Erythroblast (primary cell): Measurements from ENCODE around the gene DMWD.

Experiments used
- DNase-seq, 2 experiments: peaks; one replicate each; lab custom pipeline; 2025; lab: John Stamatoyannopoulos, UW
- GATA1 ChIP-seq: IDR thresholded peaks from 2 replicates; pipeline ENCODE4 v1.6.1; 2011; ENCODE audit warnings: low read depth, mild to moderate bottlenecking, control low read depth, low read length, moderate library complexity
- POLR2A ChIP-seq: IDR thresholded peaks from 2 replicates; pipeline ENCODE4 v1.6.1; 2011; ENCODE audit warnings: mild to moderate bottlenecking, low read length

DMWD gene

DNA sequence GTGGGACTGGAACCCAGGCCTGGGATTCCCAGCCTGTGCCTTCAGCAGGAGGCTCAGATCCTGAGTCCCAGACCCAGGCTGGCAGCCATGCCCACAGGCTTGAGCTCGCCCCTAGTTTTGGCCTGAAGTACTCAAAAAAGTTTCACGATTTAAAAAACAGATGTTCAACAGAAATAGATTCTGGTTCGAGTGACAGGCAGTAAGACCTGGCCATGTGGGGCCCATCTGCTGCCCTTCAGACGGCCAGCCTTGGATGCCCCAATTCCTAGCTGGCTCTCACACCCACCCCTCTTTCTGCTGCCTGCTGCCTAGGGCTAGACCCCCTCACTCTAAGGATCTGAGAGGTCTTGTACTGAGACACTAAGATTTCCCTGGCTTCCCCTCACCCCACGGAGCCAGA lies 7.5 kb downstream of the DMWD start:
- no peak for DNase-seq
- TF ChIP-seq POLR2A, result no peak
- no peak for TF ChIP-seq GATA1

- no peak for DNase-seq
- TF ChIP-seq GATA1, result no peak
- no peak for TF ChIP-seq POLR2A
Observed at GRCh38 chr19:45784096-45784495, 8.5 kb downstream of the DMWD start.

GRCh38 chr19:45782820-45783785 lies 9.5 kb downstream of the DMWD start:
- peak; percentile 25 for TF ChIP-seq POLR2A
- TF ChIP-seq GATA1, result no peak
- DNase-seq, result no peak

DNA sequence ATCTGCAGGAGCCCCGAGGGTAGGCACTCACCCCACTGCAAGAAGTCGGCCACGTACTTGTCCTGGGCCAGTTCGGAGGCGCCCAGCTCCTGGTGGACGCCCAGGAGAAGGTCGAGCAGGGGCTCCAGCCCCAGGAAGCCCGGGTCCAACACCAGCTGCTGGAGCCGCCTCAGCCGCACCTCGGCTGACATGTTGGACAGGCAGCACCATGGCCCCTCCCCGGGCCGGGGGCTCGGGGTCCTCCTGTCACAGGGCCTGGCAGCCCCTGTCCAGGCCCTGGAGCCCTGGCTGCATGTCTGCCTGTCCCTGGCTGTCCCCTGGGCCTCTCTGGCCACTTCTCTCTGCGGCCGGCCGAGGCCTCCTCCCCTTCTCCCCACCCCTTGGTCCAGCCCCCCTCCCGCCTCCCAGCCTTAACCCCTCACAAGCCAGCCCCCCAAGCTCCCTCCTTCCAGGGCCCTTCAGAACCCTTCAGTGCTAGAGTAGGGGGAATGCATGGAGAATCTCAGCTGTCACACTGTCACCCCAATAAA lies 10.4 kb downstream of the DMWD start, which contains the start of gene DMPK:
TSS of gene DMPK (minus strand) at position 329 of the 530 bp plus-strand sequence. CDS start at position 191, 138 bp downstream.
- no peak for TF ChIP-seq POLR2A
- no peak for TF ChIP-seq GATA1
- peak in 1 of 2 experiments; percentile 27 for DNase-seq

DNA sequence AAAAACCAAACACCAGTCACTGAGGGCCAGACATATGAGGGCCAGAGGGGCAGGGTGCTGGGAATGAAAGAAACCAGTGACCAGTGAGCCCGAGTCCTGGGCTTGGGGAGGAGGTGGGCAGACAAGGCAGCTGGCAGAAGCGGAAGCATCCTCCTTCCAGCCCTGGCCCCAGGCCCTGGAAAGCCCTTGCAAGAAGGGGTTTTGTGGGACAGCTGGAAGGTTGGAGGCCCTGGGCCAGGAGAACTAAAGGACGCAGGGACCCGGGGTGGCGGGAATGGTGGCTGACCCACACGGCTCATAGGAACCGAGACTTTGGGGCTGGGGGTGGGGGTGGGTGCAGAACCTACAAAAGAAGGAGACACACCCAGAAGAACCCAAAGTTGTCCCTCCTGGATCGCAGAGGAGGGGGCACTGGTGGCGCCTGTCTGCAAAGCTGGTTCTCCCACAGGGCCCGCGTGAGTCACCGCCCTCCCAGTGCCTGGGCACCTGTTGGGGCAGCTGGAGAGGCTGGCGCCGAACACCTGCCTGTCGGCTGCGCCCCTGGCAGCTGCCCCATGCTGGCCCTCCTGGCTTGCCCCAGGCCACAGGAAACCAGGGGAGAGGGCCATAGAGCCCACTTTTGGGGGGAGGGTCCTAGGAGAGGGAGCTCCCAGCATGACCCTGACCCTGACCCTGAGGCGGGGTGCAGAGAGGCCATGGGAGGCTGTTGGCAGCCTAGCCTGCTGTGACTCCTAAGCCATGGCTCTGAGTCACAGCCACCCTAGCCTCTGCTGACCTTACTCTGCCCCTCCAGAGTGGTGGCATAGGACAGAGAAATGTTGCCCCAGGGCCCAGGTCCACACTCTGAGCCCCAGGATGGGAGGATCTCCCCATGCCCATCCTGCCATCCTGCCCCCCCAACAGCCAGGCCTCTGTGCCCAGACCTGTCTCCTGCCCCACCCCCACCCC lies 11.2 kb downstream of the DMWD start:
- TF ChIP-seq POLR2A, result no peak
- no peak for TF ChIP-seq GATA1
- DNase-seq, result peak in 1 of 2 experiments; percentile 37

DNA sequence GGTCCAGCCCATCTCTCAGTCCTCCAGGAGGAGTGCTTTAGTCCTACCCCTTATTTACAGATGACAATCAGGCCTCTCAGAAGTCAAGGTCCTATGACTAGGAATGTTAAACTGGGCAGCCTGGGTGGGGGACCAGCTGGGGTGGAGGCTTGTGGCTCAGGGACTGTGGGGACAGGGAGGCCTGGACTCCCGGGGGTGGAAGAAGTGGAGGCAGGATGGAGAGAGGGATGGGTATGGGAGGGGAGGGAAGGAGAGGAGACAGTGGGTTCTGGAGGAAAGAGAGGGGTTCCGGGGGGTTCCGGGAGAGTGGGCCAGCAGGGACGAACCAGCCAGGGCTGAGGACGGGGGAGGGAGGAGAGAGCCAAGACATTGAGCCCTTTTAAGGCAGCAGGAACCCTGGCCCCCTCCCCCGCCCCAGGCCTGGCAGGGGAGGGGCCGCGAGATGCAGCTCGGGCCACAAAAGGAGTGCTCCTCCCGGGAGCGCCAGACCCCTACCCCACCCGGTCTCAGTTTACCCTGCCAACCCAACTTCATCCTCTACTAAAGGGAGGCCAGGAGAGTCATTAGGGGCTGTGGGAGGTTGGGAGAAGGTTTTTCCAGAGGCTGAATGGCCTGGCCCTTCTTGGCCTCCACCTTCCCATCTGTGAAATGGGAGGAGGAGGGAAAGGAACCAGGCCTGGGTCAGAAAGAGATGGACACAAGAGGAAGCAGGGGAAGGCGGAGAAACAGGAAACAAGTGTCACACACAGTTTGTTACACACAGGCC lies 12.0 kb downstream of the DMWD start:
- TF ChIP-seq GATA1, result no peak
- TF ChIP-seq POLR2A, result no peak
- DNase-seq, result no peak

GRCh38 chr19:45780146-45780447 lies 12.5 kb downstream of the DMWD start:
- DNase-seq, result no peak
- no peak for TF ChIP-seq POLR2A
- no peak for TF ChIP-seq GATA1

- DNase-seq, result peak; percentile 93 to 96
- TF ChIP-seq POLR2A (peak; percentile 24), GATA1 (no peak)
Observed at GRCh38 chr19:45779231-45780145, 13.2 kb downstream of the DMWD start.

- no peak for TF ChIP-seq POLR2A
- no peak for TF ChIP-seq GATA1
- no peak for DNase-seq
Observed at GRCh38 chr19:45778010-45778661, 14.5 kb downstream of the DMWD start.

DNA sequence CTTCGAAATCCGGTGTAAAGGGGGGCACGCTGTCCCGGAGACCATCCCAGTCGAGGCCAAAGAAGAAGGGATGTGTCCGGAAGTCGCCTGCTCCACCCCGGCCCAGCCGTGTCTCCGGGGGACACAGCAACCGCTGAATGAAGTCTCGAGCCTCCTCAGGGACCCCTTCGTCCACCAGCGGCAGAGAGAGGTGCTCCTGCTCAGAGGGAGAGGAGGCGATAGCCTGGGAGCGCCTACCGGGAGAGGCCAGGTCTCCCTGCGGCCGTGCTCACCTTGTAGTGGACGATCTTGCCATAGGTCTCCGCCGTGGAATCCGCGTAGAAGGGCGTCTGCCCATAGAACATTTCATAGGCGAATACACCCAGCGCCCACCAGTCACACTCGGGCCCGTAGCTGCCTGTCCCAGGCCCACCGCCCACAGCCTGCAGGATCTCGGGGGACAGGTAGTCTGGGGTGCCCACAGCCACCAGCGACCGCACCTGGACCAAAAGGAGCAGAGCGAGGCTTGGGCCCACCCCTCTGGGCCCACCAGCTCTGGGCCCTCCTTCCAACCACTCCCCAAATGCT lies 15.2 kb downstream of the DMWD start:
- DNase-seq, result no peak
- no peak for TF ChIP-seq POLR2A
- TF ChIP-seq GATA1, result no peak

DNA sequence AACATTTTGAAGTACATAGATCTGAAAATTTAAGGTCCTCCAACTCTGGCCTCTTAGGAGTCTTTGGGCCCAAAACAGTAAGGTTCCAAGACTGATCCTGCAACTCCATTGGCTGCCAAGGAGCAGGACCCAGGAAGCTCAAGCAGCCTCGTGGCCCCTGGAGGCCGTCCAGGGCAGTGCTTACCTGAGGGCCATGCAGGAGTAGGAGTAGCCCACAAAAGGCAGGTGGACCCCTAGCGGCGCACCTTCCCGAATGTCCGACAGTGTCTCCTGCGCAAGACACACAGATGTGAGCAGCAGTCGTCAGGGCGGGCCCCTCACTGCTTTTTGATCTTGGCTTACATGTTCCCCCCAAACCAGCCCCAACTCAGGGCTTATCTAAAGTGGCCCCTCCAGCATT lies 17.9 kb downstream of the DMWD start:
- no peak for TF ChIP-seq POLR2A
- no peak for TF ChIP-seq GATA1
- no peak for DNase-seq
